Left renal cortex interstitium (tissue), 4 donors: ENCODE results near the gene SOWAHC. TPM values are rescaled to one million over a fixed set of nuclear protein-coding genes. Genes with fewer than 3 reads are reported as not detected.

Experiments
- DNase-seq, 4 donors: peaks; one replicate each; pipeline ENCODE4 v3.0.0-alpha.2; 2013; ENCODE audit warnings: low read depth in 4 of 4, low spot score in 2 of 4, missing footprints in 1 of 4
- polyA plus RNA-seq, 4 donors: library from polyadenylated mRNA; unstranded; fragments of 120-200 nt; gene quantifications; one replicate each; pipeline ENCODE4 v1.2.1, GENCODE V29; 2013; ENCODE audit not compliant: insufficient read length in 4 of 4

SOWAHC gene
- polyA plus RNA-seq, 4 donors: 16.2 to 19.8 (median 17.4) TPM

GRCh38 chr2:109644571-109645275 is 30.6 kb downstream of the SOWAHC start:
- no peak for DNase-seq

GRCh38 chr2:109645412-109646184 is 31.4 kb downstream of the SOWAHC start:
- DNase-seq: peak in 1 of 4 donors; percentile 49

DNA sequence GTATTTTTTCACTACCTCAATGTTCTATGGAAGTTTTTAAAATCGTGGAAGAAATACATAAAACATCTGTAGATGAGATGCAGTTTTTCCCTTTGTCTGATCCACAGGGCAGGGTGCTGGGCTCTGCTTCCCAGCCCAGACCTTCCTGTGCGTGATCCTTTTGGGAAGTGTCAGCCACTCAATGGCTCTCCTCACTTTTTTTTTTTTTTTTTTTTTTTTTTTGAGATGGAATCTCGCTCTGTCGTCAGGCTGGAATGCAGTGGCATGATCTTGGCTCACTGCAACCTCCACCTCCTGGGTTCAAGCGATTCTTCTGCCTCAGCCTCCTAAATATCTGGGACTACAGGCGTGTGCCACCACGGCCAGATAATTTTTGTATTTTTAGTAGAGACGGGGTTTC is 32.8 kb downstream of the SOWAHC start:
- DNase-seq: no peak

- no peak for DNase-seq
Observed at GRCh38 chr2:109647636-109648035, 33.5 kb downstream of the SOWAHC start.

DNA sequence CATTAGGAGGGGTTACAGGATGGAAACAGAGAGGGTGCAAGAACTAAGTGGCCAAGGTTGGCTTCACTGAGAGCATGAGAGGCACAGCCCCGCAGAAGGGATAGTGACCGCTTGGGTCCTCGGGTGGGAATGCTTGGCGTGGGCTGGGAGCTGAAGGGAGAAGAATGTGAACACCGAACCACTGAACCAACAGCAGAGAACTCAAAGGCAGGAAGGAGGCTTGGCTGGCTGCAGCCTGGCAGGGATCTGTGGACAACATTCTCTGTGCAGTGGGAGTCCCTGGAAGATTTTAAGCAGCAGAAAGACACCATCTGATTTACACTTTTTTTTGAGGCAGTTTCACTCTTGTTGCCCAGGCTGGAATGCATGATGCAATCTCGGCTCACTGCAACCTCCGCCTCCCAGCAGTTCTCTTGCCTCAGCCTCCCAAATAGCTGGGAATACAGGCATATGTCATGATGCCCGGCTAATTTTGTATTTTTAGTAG is 33.9 kb downstream of the SOWAHC start:
- DNase-seq: no peak

- DNase-seq: no peak
Observed at GRCh38 chr2:109649736-109650695, 35.9 kb downstream of the SOWAHC start.

- DNase-seq: no peak
Observed at GRCh38 chr2:109654326-109655050, 40.3 kb downstream of the SOWAHC start.

GRCh38 chr2:109655287-109655686 is 41.1 kb downstream of the SOWAHC start:
- DNase-seq: no peak

DNA sequence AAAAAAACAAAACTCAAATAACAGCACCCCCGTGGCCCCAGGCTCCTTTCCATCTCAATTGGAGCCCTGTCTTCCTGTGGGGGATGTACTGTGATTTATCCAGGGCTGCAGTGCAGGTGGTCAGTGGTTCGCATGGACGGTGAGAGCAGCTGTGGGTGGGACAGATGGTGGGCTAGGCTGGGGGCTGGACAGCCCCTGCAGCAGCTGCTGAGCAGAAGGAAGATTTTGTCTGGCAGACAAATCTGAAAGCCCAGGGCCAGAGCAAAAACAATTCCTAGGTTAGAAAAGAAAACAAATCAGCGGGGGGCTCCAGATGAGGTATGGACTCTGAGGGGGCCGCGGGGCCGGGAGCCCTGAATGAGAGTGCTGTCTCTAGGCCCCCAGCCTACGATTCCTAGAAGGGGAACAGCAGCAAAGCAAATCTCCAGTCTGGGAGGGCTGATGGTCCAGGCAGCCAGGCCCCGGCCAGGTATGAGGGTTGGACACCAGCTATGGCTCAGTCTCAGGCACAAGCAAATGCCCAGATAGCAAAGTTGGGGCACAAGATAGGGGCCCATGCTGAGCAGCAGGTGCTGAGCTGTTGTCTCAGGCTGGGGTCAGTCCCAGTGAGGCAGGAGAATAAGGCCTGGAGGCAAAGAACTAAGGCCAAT is 45.4 kb downstream of the SOWAHC start:
- DNase-seq: no peak

DNA sequence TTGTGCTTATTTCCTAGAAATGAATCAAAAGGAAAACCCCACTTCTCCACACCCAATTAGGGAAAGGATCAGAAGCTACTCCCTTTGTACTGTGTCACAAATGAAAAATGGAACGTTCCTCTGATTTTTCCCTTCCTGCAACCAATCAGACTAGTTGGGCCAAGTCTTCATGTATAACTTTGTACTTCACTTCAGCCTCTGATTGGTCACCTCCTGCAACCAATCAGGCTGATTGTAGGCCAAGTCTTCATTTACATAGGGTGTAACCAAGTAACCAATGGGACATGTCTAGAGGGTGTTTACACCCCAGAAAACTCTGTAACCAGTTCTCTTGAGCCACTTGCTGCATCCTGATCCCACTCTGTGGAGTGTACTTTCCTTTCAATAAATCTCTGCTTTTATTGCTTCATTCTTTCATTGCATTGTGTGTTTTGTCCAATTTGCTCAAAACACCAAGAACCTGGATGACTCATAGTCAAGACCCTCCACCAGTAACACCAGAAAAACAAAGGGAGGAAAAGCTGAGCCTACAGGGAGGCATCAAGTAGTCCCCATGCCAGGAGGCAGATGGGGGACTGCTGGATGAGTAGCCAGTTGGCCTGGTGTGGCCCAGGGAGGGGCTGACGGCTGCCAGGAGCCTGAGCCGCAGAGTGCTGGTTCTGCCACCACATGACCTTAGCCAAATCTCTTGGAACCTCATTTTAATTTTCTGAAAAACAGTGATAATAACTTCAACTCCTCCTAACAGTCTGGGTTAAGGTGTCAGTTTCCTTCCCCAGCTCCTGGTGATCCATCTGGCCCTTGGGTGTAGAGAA is 46.1 kb downstream of the SOWAHC start:
- DNase-seq: no peak

DNA sequence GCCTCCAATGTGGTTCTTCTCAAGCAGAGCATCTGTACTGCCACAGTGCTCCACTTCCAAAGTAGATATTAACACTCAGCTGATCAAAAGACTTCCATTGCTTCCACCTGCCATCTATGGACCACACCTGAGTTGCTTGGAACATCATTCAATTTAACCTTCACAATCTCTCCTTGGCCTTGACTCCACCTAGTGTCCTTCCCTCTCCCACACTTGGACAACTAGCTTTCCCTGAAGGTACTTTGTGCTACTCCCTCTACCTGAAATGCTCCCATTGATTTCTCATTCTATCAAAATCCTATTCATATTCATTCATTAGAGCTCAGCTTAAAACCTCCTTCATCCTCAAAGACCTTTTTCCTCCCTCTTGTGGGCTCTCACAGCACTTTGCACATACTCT is 48.7 kb downstream of the SOWAHC start:
- DNase-seq: no peak

DNA sequence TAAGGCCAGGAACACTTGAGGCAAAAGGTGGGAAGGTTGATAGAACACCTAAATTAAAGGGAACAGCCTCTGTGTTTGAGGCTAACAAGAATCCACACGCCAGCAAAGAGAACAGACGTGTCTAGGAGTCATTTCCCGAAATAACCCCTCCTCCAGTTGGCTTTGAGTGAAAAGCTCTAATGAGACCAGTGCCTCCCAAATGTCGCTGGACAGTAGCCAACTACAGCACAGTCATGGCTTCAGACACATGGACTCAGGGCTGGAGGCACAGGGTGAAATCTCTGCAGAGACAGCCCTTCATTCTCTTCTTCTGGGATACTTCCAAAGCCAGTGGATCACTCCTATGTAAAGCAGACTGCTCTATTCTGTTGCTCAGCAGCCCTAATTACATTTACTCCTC is 49.6 kb downstream of the SOWAHC start:
- no peak for DNase-seq

GRCh38 chr2:109666466-109666865 is 52.3 kb downstream of the SOWAHC start:
- DNase-seq: no peak

Other genes starting within 250 kb of the SOWAHC start
- 100 to 1,000 TPM; 102 to 121 (median 113) TPM for gene SEPTIN10, start 398 bp upstream of the SOWAHC start, polyA plus RNA-seq
- 10 to 100 TPM in 3 of 4 donors, 1 to 10 TPM in 1; 10.0 to 25.0 (median 16.7) TPM for gene RGPD5, start 179.9 kb downstream of the SOWAHC start, polyA plus RNA-seq